ENCODE measurements around the gene GDF10. TPM values are rescaled to one million over a fixed set of nuclear protein-coding genes. Genes with fewer than 3 reads are reported as not detected.

The GDF10 gene
- total and polyA plus RNA-seq, 9 of the 15 experiments (the other 6 are each of a cell fraction or from before 2014, with no cell fraction given) = 0.03 to 0.20 (median 0.11) TPM; not detected in 6

- FAIRE-seq (no peak), DNase-seq (ENCODE audit: extremely low read depth in 1 of 4, low spot score in 3 of 4) (no peak), ATAC-seq (no peak)
- in situ Hi-C loops (cut with MboI) (loop anchor here (10.0 kb wide), 1 partner anchor 285 kb away; no protein-coding TSS in a partner anchor), intact Hi-C loops (cut with micrococcal nuclease) (no loop called here)
- Histone ChIP-seq H3K4me1 (replicated peaks in 1 of 2; ENCODE audit: control insufficient read depth in 2 of 2, insufficient read depth in 2 of 2, low read length in 2 of 2) (peaks cover 20 to 25% of the 10 kb centered on the region in 2 experiments), H3K4me2 (ENCODE audit: insufficient read depth, low read length) (no peak overlapping the region), H3K9ac (ENCODE audit: insufficient read depth in 1 of 2, low read depth in 2 of 2, low read length in 2 of 2) (no peak overlapping the region), H3K27me3 (ENCODE audit: control insufficient read depth in 2 of 2, insufficient read depth in 2 of 2, low read length in 2 of 2) (no peaks in the 10 kb centered on the region), H3K9me3 (replicated peaks; ENCODE audit: control insufficient read depth, insufficient read depth, low read depth, low read length) (no peaks in the 10 kb centered on the region), H3K27ac (ENCODE audit: extremely low read depth, low read depth, low read length) (no peak overlapping the region), H3K36me3 (ENCODE audit: control insufficient read depth, insufficient read depth, low read length) (no peaks in the 10 kb centered on the region), H2AFZ (ENCODE audit: low read depth, low read length) (no peak overlapping the region), H3K79me2 (ENCODE audit: control insufficient read depth, insufficient read depth, low read length) (no peaks in the 10 kb centered on the region), H4K20me1 (replicated peaks; ENCODE audit: control insufficient read depth, insufficient read depth, low read length) (no peaks in the 10 kb centered on the region), H3K4me3 (no peak overlapping the region), H3K9me1 (ENCODE audit: control insufficient read depth, insufficient read depth, low read length) (no peaks in the 10 kb centered on the region)
- 40% methylated on average over 8 of the region's 8 CpGs for WGBS (ENCODE audit: insufficient coverage, low coverage, missing lambda C conversion rate)
- ChIA-PET POLR2A (interaction anchor here (0.8 kb wide), 1 partner anchor 272 kb away, joined by 3 read pairs; no protein-coding TSS in a partner anchor), CTCF (ENCODE audit: low intra/inter-chr PET ratio) (no interaction called here)
- BruUV-seq (replicated peaks) = no TSS peak
- TF ChIP-seq BCLAF1 (IDR thresholded peaks at IDR 0.05; ENCODE audit: borderline replicate concordance in 1 of 2, control insufficient read depth in 1 of 2, low read depth in 2 of 2, low read length in 1 of 2) (no peak), ZBTB40 (IDR thresholded peaks at IDR 0.05) (no peak), ZBTB40 (CRISPR knock-in tag; IDR thresholded peaks at IDR 0.05) (no peak), MTA1 (IDR thresholded peaks at IDR 0.05; ENCODE audit: borderline replicate concordance) (no peak), BRF2 (IDR thresholded peaks at IDR 0.05; ENCODE audit: borderline replicate concordance, insufficient read depth, insufficient read length) (no peak)
Measured at GRCh38 chr10:47319784-47320183, 19.8 kb downstream of the GDF10 start.

Data from K562 (cell line).